Stimulated activated CD4-positive, alpha-beta T cell treated with anti-CD3 and anti-CD28 coated beads, Interleukin-1b, Interleukin-23, amount 100 ng/mL, for 48 hours (primary cell): ENCODE data around the gene ZSWIM5.
"Not testable (repeated sequence)": the region's sequence is repeated elsewhere in the genome, so short reads cannot be mapped to it uniquely, and the experiment has no call there.

Experiments
- DNase-seq: peaks from one replicate; pipeline ENCODE4 v3.0.0-alpha.2; 2020

The ZSWIM5 gene

GRCh38 chr1:44999232-44999631 is 207.2 kb downstream of the ZSWIM5 start:
- no peak for DNase-seq

- no peak for DNase-seq
Observed at GRCh38 chr1:44995467-44996238, 210.8 kb downstream of the ZSWIM5 start.

- no peak for DNase-seq
Observed at GRCh38 chr1:44994309-44994898, 212.0 kb downstream of the ZSWIM5 start.

- DNase-seq = no peak
Observed at GRCh38 chr1:44988531-44989156, 217.8 kb downstream of the ZSWIM5 start.

- no peak for DNase-seq
Observed at GRCh38 chr1:44985747-44986359, 220.6 kb downstream of the ZSWIM5 start.

GRCh38 chr1:44977372-44977771 is 229.0 kb downstream of the ZSWIM5 start:
- DNase-seq = not testable (repeated sequence)

- no peak for DNase-seq
Observed at GRCh38 chr1:44976252-44976651, 230.2 kb downstream of the ZSWIM5 start.

GRCh38 chr1:44973645-44974044 is 232.8 kb downstream of the ZSWIM5 start:
- no peak for DNase-seq

GRCh38 chr1:44970317-44970716 is 236.1 kb downstream of the ZSWIM5 start:
- DNase-seq = no peak
